H9 (cell line): Measurements from ENCODE around the gene UBLCP1. TPM values are rescaled to one million over a fixed set of nuclear protein-coding genes. Genes with fewer than 3 reads are reported as not detected.

Source experiments
- DNase-seq: peaks from one replicate; pipeline ENCODE4 v3.0.0-alpha.2; 2017
- H2AFZ ChIP-seq: one replicate; pipeline ENCODE4 v1.6.1; 2013; ENCODE audit warnings: mild to moderate bottlenecking, low read length, control low read depth, moderate library complexity
- H2AK5ac ChIP-seq: 2 replicates; pipeline ENCODE4 v1.6.1; 2013; ENCODE audit warnings: low read length, control low read depth, mixed read lengths; ENCODE audit not compliant: insufficient read length
- H2BK120ac ChIP-seq: one replicate; pipeline ENCODE4 v1.6.1; 2013; ENCODE audit warnings: low read depth, mild to moderate bottlenecking, low read length, control low read depth, inconsistent platforms; ENCODE audit not compliant: poor library complexity, severe bottlenecking
- H2BK12ac ChIP-seq: 2 replicates; pipeline ENCODE4 v1.6.1; 2013; ENCODE audit warnings: low read length, control low read depth, mixed read lengths, low read depth; ENCODE audit not compliant: insufficient read length
- H2BK15ac ChIP-seq: 2 replicates; pipeline ENCODE4 v1.6.1; 2013; ENCODE audit warnings: low read depth, low read length, control low read depth
- H2BK20ac ChIP-seq: one replicate; pipeline ENCODE4 v1.6.1; 2013; ENCODE audit warnings: low read depth, mild to moderate bottlenecking, low read length, control low read depth, inconsistent platforms; ENCODE audit not compliant: poor library complexity, severe bottlenecking
- H2BK5ac ChIP-seq: 2 replicates; pipeline ENCODE4 v1.6.1; 2013; ENCODE audit warnings: low read length, control low read depth, mixed read lengths; ENCODE audit not compliant: insufficient read length
- H3K14ac ChIP-seq: 2 replicates; pipeline ENCODE4 v1.6.1; 2013; ENCODE audit warnings: low read length, control low read depth; ENCODE audit not compliant: insufficient read depth
- H3K18ac ChIP-seq: 2 replicates; pipeline ENCODE4 v1.6.1; 2013; ENCODE audit warnings: low read depth, mild to moderate bottlenecking, mixed read lengths, low read length, control low read depth; ENCODE audit not compliant: insufficient read length
- H3K23ac ChIP-seq: 2 replicates; pipeline ENCODE4 v1.6.1; 2013; ENCODE audit warnings: low read length, control low read depth, mixed read lengths, low read depth; ENCODE audit not compliant: insufficient read length
- H3K23me2 ChIP-seq: 2 replicates; pipeline ENCODE4 v1.6.1; 2013; ENCODE audit warnings: low read depth, mild to moderate bottlenecking, mixed read lengths, low read length, control low read depth; ENCODE audit not compliant: insufficient read length, poor library complexity, severe bottlenecking
- H3K27ac ChIP-seq: 2 replicates; pipeline ENCODE4 v1.5.1; 2013; ENCODE audit warnings: low read length, control low read depth, mixed read lengths, low read depth; ENCODE audit not compliant: insufficient read length
- H3K27me3 ChIP-seq: 2 replicates; pipeline ENCODE4 v1.6.1; 2013; ENCODE audit warnings: low read length, control low read depth, inconsistent platforms; ENCODE audit not compliant: insufficient read depth
- H3K4ac ChIP-seq: 2 replicates; pipeline ENCODE4 v1.6.1; 2013; ENCODE audit warnings: low read depth, mild to moderate bottlenecking, control low read depth, inconsistent platforms, low read length, moderate library complexity
- H3K4me1 ChIP-seq: 2 replicates; pipeline ENCODE4 v1.6.1; 2013; ENCODE audit warnings: low read length, control low read depth, inconsistent platforms; ENCODE audit not compliant: insufficient read depth
- H3K4me2 ChIP-seq: 2 replicates; pipeline ENCODE4 v1.6.1; 2013; ENCODE audit warnings: low read length, control low read depth, mixed read lengths; ENCODE audit not compliant: insufficient read length, insufficient read depth
- H3K56ac ChIP-seq: 2 replicates; pipeline ENCODE4 v1.6.1; 2013; ENCODE audit warnings: low read depth, mild to moderate bottlenecking, mixed read lengths, low read length, control low read depth; ENCODE audit not compliant: insufficient read length
- H3K79me1 ChIP-seq: 2 replicates; pipeline ENCODE4 v1.6.1; 2013; ENCODE audit warnings: low read depth, mild to moderate bottlenecking, moderate library complexity, low read length, control low read depth, inconsistent platforms; ENCODE audit not compliant: insufficient read depth, poor library complexity, severe bottlenecking
- H3K79me2 ChIP-seq: 2 replicates; pipeline ENCODE4 v1.6.1; 2013; ENCODE audit warnings: low read length, control low read depth, inconsistent platforms; ENCODE audit not compliant: insufficient read depth
- H3K9ac ChIP-seq: 2 replicates; pipeline ENCODE4 v1.6.1; 2013; ENCODE audit warnings: low read length, control low read depth, mixed read lengths; ENCODE audit not compliant: insufficient read length; ENCODE audit errors: extremely low read depth
- H3K9me3 ChIP-seq: one replicate; pipeline ENCODE4 v1.6.1; 2013; ENCODE audit warnings: low read depth, low read length, inconsistent platforms; ENCODE audit not compliant: control insufficient read depth
- H3T11ph ChIP-seq: one replicate; pipeline ENCODE4 v1.6.1; 2013; ENCODE audit warnings: mild to moderate bottlenecking, low read length, control low read depth, inconsistent platforms
- H4K20me1 ChIP-seq: one replicate; pipeline ENCODE4 v1.6.1; 2013; ENCODE audit not compliant: control insufficient read depth, insufficient read length, insufficient read depth
- H4K5ac ChIP-seq: 2 replicates; pipeline ENCODE4 v1.6.1; 2013; ENCODE audit warnings: low read depth, mild to moderate bottlenecking, mixed read lengths, low read length, control low read depth; ENCODE audit not compliant: insufficient read length
- H4K8ac ChIP-seq: replicated peaks from 2 replicates; pipeline ENCODE4 v1.6.1; 2013; ENCODE audit warnings: low read length, control low read depth, mixed read lengths, low read depth; ENCODE audit not compliant: insufficient read length
- H4K91ac ChIP-seq: 2 replicates; pipeline ENCODE4 v1.6.1; 2013; ENCODE audit warnings: low read depth, mild to moderate bottlenecking, moderate library complexity, mixed read lengths, low read length, control low read depth; ENCODE audit not compliant: insufficient read length
- H3K27ac Mint-ChIP-seq, 3 experiments: 2 replicates in 2 of 3; 3 replicates in 1 of 3; pipeline ENCODE4 v1.8.0; 2020 to 2021; ENCODE audit warnings: mixed read lengths in 3 of 3, mild to moderate bottlenecking in 1 of 3, moderate library complexity in 1 of 3
- H3K27me3 Mint-ChIP-seq: 2 replicates; pipeline ENCODE4 v1.8.0; 2021; ENCODE audit warnings: low read depth, mild to moderate bottlenecking, moderate library complexity, mixed read lengths
- H3K36me3 Mint-ChIP-seq, 3 experiments: 2 replicates in 2 of 3; 3 replicates in 1 of 3; pipeline ENCODE4 v1.8.0; 2020 to 2021; ENCODE audit warnings: low read depth in 3 of 3, mixed read lengths in 3 of 3; ENCODE audit not compliant: insufficient read depth in 1 of 3
- H3K4me1 Mint-ChIP-seq, 2 experiments: 2 replicates each; pipeline ENCODE4 v1.8.0; 2020; ENCODE audit warnings: mixed read lengths in 2 of 2
- H3K4me3 Mint-ChIP-seq, 2 experiments: 2 replicates in 1 of 2; 3 replicates in 1 of 2; pipeline ENCODE4 v1.8.0; 2020 to 2021; ENCODE audit warnings: mild to moderate bottlenecking in 2 of 2, mixed read lengths in 2 of 2, moderate library complexity in 1 of 2
- H3K9me3 Mint-ChIP-seq, 2 experiments: 2 replicates in 1 of 2; 3 replicates in 1 of 2; pipeline ENCODE4 v1.8.0; 2020; ENCODE audit warnings: mild to moderate bottlenecking in 2 of 2, mixed read lengths in 2 of 2, moderate library complexity in 1 of 2
- WGBS: extraction: QIAGEN DNeasy Blood & Tissue Kit; methylation state at CpG from one replicate; pipeline ENCODE4 v1.1.7; 2013; ENCODE audit warnings: missing lambda C conversion rate, low lambda C conversion rate, mixed read lengths; ENCODE audit not compliant: insufficient read length; ENCODE audit errors: extremely low coverage; 5-methylcytosine and 5-hydroxymethylcytosine counted together
- total RNA-seq: library from RNA; stranded (reverse); gene quantifications from 2 replicates; pipeline ENCODE4 v1.2.1, GENCODE V29; 2021
- TF ChIP-seq, protein P1 (sequence below): fragments of 200-600 bp; sonication (generic); conservative IDR thresholded peaks from 3 replicates; pipeline ENCODE4 v1.8.0; 2021; ENCODE audit warnings: antibody characterized with exemption, mild to moderate bottlenecking

Gene UBLCP1
- total RNA-seq, 1 experiment from 2014 or later = 37.9 TPM

DNA sequence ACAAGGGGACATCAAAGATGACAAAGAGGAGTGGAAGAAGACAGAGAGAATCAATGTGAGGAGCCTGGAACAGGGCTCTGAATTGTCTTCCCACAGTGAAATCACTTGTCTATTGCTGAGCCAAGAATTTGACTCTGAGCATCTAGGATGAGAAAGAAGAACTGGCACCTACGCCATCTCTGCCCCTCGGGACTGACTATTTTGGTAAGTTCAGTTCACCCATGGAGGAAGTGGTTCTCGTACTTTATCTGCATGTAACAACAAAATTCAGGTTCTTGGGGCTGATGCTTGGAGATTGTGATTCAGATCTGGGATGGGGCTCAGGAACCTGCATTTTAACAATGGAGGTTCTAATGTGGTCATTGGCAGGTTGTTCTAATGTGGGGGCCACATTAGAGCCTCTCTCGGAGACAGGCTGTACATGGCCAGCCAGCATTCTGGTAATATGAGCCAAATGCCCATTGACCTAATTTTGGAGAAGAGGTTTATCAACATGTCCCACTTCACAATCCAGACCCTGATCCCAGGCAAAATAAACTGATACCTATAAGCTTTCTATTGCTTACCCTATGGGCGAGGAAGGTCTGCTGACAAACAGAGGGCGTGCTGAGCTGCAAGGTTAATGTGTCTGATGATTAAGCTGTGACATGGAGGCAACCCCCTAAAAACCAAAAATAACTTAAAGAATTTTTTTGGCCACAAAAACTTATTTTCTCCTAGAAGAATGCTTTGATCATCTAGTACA lies 69.9 kb downstream of the UBLCP1 start:
- H2BK20ac ChIP-seq = no peak overlapping the region
- no peak overlapping the region for H4K91ac ChIP-seq
- no peaks in the 10 kb centered on the region for H3K79me1 ChIP-seq
- no peak overlapping the region for H4K8ac ChIP-seq
- H3K56ac ChIP-seq = no peak overlapping the region
- H3K23ac ChIP-seq = no peak overlapping the region
- H3K27me3 ChIP-seq = no peaks in the 10 kb centered on the region
- H2AK5ac ChIP-seq = no peak overlapping the region
- DNase-seq = no peak
- H3K9ac ChIP-seq = no peak overlapping the region
- H2BK5ac ChIP-seq = no peak overlapping the region
- TF ChIP-seq, protein P1, sequence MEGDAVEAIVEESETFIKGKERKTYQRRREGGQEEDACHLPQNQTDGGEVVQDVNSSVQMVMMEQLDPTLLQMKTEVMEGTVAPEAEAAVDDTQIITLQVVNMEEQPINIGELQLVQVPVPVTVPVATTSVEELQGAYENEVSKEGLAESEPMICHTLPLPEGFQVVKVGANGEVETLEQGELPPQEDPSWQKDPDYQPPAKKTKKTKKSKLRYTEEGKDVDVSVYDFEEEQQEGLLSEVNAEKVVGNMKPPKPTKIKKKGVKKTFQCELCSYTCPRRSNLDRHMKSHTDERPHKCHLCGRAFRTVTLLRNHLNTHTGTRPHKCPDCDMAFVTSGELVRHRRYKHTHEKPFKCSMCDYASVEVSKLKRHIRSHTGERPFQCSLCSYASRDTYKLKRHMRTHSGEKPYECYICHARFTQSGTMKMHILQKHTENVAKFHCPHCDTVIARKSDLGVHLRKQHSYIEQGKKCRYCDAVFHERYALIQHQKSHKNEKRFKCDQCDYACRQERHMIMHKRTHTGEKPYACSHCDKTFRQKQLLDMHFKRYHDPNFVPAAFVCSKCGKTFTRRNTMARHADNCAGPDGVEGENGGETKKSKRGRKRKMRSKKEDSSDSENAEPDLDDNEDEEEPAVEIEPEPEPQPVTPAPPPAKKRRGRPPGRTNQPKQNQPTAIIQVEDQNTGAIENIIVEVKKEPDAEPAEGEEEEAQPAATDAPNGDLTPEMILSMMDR = no peak
- no peak overlapping the region for H2BK15ac ChIP-seq
- H2BK120ac ChIP-seq = no peak overlapping the region
- Mint-ChIP-seq H3K36me3 (no peaks in the 10 kb centered on the region), H3K4me1 (peaks cover 0 to 6% of the 10 kb centered on the region in 2 experiments; a peak in 2 of 4 replicates), H3K27me3 (peaks cover 17% of the 10 kb centered on the region), H3K27ac (no peak overlapping the region), H3K9me3 (no peaks in the 10 kb centered on the region; a peak in 1 of 5 replicates), H3K4me3 (no peak overlapping the region)
- H3K14ac ChIP-seq = no peak overlapping the region
- no peak overlapping the region for H3K4me2 ChIP-seq
- no peak overlapping the region for H2BK12ac ChIP-seq
- no peaks in the 10 kb centered on the region for H3K4me1 ChIP-seq
- H3K27ac ChIP-seq = no peak overlapping the region
- no peaks in the 10 kb centered on the region for H4K20me1 ChIP-seq
- no peak overlapping the region for H4K5ac ChIP-seq
- no peak overlapping the region for H3K4ac ChIP-seq
- no peaks in the 10 kb centered on the region for H3K79me2 ChIP-seq
- H3K23me2 ChIP-seq = peaks cover 5% of the 10 kb centered on the region
- no peak overlapping the region for H2AFZ ChIP-seq
- H3K9me3 ChIP-seq = no peaks in the 10 kb centered on the region
- no peak overlapping the region for H3K18ac ChIP-seq
- no CpG with 5 or more reads among the region's 6 CpGs for whole genome bisulfite sequencing
- H3T11ph ChIP-seq = no peak overlapping the region
